Heart right ventricle (tissue), 16 donors: ENCODE data around the gene PTPRN2. TPM values are rescaled to one million over a fixed set of nuclear protein-coding genes. Genes with fewer than 3 reads are reported as not detected.
A peak's percentile ranks its signal among the peaks of the same experiment; 100 is the strongest.

ENCODE experiments used
- ATAC-seq, 8 donors: fragments of 200-7000 bp; cut with Tn5 transposase; one replicate each; pipeline ENCODE4 v1.9.1; 2020; ENCODE audit warnings: mild to moderate bottlenecking in 8 of 8, moderate library complexity in 8 of 8, moderate number of reproducible peaks in 1 of 8
- DNase-seq, 2 donors: peaks; one replicate each; pipeline ENCODE4 v3.0.0-alpha.2; 2020
- H3K27ac ChIP-seq, 10 donors: fragments of 200-600 bp; sonication (generic) in 2 of 10; one replicate each; pipeline versions ENCODE4 v1.5.0 to v1.8.0; 2020 to 2022; ENCODE audit warnings: mild to moderate bottlenecking in 3 of 10
- H3K27me3 ChIP-seq, 7 donors: fragments of 200-600 bp; one replicate each; pipeline ENCODE4 v1.8.0; 2021 to 2022; ENCODE audit warnings: mild to moderate bottlenecking in 2 of 7
- H3K36me3 ChIP-seq, 9 donors: fragments of 200-600 bp; sonication (generic) in 1 of 9; one replicate each; pipeline versions ENCODE4 v1.5.0 to v1.8.0; 2020 to 2022; ENCODE audit warnings: mild to moderate bottlenecking in 2 of 9
- H3K4me1 ChIP-seq, 9 donors: fragments of 200-600 bp; sonication (generic) in 1 of 9; one replicate each; pipeline versions ENCODE4 v1.5.0 to v1.8.0; 2020 to 2022; ENCODE audit warnings: mild to moderate bottlenecking in 4 of 9
- H3K4me3 ChIP-seq, 10 donors: fragments of 200-600 bp; sonication (generic) in 2 of 10; one replicate each; pipeline versions ENCODE4 v1.5.0 to v1.8.0; 2020 to 2022; ENCODE audit warnings: mild to moderate bottlenecking in 7 of 10, moderate library complexity in 2 of 10
- H3K9me3 ChIP-seq, 11 donors: fragments of 200-600 bp in 10 of 11; sonication (generic) in 2 of 11; one replicate each; pipeline versions ENCODE4 v1.5.0 to v1.8.0; 2013 to 2022; ENCODE audit warnings: mild to moderate bottlenecking in 2 of 11, control low read depth in 1 of 11, moderate library complexity in 1 of 11
- WGBS, 2 donors: extraction: QIAGEN DNeasy Blood & Tissue Kit; methylation state at CpG; one replicate each; pipeline ENCODE4 v1.1.7; 2013; ENCODE audit warnings: inconsistent platforms in 1 of 2; 5-methylcytosine and 5-hydroxymethylcytosine counted together
- intact Hi-C, 10 donors: fragments of 100-400 bp; cut with DNase I; formaldehyde crosslinking; loops; one replicate each; pipeline versions ENCODE4 v1.11.1 to v1.14.2; 2022
- polyA plus RNA-seq, 2 donors: library from polyadenylated mRNA; stranded (reverse); fragments of 200-250 nt; gene quantifications; one replicate each; pipeline ENCODE4 v1.2.3, GENCODE V29; 2013
- total RNA-seq, 10 donors: library from RNA; stranded (reverse); fragmentation: NEBNext Ultra II Directional in 3 of 10; extraction: Animal tissue kit (Norgen Biotek cat#: 25700) in 3 of 10; gene quantifications; one replicate each; pipeline versions ENCODE4 v1.2.1 to v1.2.4, GENCODE V29; 2021 to 2023
- TF ChIP-seq, protein P1 (sequence below), 9 donors: fragments of 200-600 bp; sonication (generic) in 2 of 9; IDR thresholded peaks; one replicate each; pipeline versions ENCODE4 v1.5.0 to v1.8.0; 2021 to 2022; ENCODE audit warnings: antibody characterized with exemption in 9 of 9, mild to moderate bottlenecking in 5 of 9, moderate library complexity in 1 of 9
- donor health status: Arrhythmogenic right ventricular cardiomyopathy.
- donor health status: ischemic (EF 13 %, LVEDD 7.1; RV severe dilation, severe dysfunction).
- donor health status: healthy with polysubstance abuse.
- donor health status: DM: no; HTN: yes; CAD: no.
- donor health status: DM: no; HTN: no; CAD: no.
- donor health status: ischemic (EF 25% LVEDD 6.9; RV normal size, moderate dysfunction).
- donor health status: ischemic (EF 25% LVEDD 5.7; RV mildly dilated, moderate dysfunction).
- donor health status: healthy.
- donor health status: DM: yes; HTN: yes; CAD: no.
- donor health status: Ischemic cardiomyopathy.
- donor health status: ischemic (EF 35%, LVEDD 5.7; RV mildly dilated, moderate dysfunction).
- donor health status: nonischemic (EF 11% LVEDD 7.7; RV severe dilation, severe dysfunction).
- donor health status: DM: yes; HTN: yes; CAD: no.
- donor health status: PGD.
- donor health status: ischemic (EF 29% LVEDD 5.4; RV normal size, mild dysfunction).
- donor health status: nonischemic (EF 23%, LVEDD 6.1; RV moderate dilation, normal function).

The PTPRN2 gene
- total and polyA plus RNA-seq, 12 donors, result 0.82 to 1.8 (median 1.3) TPM

DNA sequence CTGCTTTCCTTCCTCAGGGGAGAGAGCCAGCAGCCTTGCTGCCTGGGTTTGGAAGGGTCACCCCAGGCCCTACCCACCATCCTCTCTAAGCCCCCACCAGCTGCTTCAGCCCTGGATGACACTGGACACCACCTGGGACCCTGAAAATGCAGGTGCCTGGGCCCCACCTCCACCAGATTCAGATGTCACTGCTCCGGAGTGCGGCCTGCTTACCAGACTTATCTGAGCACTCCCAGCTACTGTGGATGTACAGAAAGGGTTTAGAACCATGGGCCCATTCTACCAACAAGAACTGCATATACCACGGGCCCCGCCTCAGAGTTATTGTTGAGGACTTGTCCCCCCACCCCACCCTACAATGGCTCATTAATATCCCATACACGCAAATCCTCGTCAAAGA is 172.3 kb downstream of the PTPRN2 start:
- peaks cover 0 to 10% (median 0%) of the 10 kb centered on the region in 7 donors for H3K27me3 ChIP-seq
- no peak overlapping the region for H3K4me3 ChIP-seq
- intact Hi-C loops, result no loop called here
- H3K36me3 ChIP-seq, result no peaks in the 10 kb centered on the region
- WGBS, 2 donors, result 96 to 99% methylated on average over 6 of the region's 6 CpGs
- peaks cover 0 to 4% (median 0%) of the 10 kb centered on the region in 11 donors for H3K9me3 ChIP-seq
- ATAC-seq (no peak), DNase-seq (no peak)
- TF ChIP-seq, protein P1, sequence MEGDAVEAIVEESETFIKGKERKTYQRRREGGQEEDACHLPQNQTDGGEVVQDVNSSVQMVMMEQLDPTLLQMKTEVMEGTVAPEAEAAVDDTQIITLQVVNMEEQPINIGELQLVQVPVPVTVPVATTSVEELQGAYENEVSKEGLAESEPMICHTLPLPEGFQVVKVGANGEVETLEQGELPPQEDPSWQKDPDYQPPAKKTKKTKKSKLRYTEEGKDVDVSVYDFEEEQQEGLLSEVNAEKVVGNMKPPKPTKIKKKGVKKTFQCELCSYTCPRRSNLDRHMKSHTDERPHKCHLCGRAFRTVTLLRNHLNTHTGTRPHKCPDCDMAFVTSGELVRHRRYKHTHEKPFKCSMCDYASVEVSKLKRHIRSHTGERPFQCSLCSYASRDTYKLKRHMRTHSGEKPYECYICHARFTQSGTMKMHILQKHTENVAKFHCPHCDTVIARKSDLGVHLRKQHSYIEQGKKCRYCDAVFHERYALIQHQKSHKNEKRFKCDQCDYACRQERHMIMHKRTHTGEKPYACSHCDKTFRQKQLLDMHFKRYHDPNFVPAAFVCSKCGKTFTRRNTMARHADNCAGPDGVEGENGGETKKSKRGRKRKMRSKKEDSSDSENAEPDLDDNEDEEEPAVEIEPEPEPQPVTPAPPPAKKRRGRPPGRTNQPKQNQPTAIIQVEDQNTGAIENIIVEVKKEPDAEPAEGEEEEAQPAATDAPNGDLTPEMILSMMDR (IDR thresholded peaks at IDR 0.05), result no peak
- H3K4me1 ChIP-seq, result no peaks in the 10 kb centered on the region
- H3K27ac ChIP-seq, result no peak overlapping the region

DNA sequence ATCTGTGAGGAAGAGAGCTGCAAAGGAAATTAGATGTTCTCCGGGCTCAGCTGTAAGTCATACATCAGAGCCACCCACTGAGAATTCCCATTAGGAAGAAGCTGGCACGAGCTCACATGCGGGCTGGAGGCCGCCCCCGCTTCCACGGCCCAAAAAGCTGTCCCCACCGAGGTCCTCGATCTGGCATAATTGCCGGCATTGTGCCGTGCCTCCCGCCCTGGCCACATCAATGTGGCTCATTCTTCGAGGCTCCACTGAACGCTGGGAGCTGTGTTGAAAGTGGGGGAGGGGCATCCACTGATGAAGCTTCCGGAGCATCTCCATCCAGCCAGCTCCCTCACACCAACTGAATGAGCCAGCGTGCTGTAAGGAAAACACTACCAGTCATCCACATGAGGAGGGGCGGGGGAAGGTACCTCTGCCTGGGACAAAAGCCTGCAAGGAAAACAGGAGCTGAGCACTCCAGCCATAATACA is 173.1 kb downstream of the PTPRN2 start:
- WGBS, 2 donors, result 61 to 65% methylated on average over 16 of the region's 16 CpGs
- intact Hi-C loops, result no loop called here
- DNase-seq, result no peak

DNA sequence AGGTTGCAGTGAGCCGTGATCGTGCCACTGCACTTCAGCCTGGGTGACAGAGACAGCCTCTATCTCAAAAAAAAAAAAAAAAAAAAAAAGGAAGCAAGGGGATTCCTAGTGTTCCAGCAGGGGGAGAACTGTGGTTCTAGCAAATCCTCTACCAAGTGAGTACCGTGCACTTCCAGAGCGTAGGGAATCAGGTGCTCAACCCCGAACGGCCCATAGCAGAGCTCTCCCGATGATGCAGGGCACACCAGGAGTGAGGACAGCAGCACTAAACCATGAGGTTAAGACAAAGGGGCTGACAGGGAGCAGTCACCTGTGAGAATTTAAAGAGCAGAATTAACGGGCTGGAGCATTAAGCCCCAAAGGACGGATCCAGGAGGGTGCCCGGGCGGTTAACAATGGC is 173.6 kb downstream of the PTPRN2 start:
- intact Hi-C loops, result no loop called here
- TF ChIP-seq, protein P1 (IDR thresholded peaks at IDR 0.05), result no peak
- ATAC-seq, result no peak
- Histone ChIP-seq H3K9me3 (peaks cover 0 to 4% (median 0%) of the 10 kb centered on the region in 11 donors), H3K36me3 (no peaks in the 10 kb centered on the region), H3K4me1 (no peaks in the 10 kb centered on the region), H3K4me3 (no peak overlapping the region), H3K27me3 (peaks cover 0 to 13% (median 11%) of the 10 kb centered on the region in 7 donors), H3K27ac (no peak overlapping the region)
- WGBS, 2 donors, result 67 to 68% methylated on average over 11 of the region's 11 CpGs
- no peak for DNase-seq

More for the DNA sequence above, 173.1 kb downstream of the PTPRN2 start:
- Histone ChIP-seq H3K36me3 (no peaks in the 10 kb centered on the region), H3K27me3 (peaks cover 0 to 13% (median 7%) of the 10 kb centered on the region in 7 donors), H3K4me1 (no peaks in the 10 kb centered on the region), H3K4me3 (no peak overlapping the region), H3K27ac (no peak overlapping the region), H3K9me3 (peaks cover 0 to 4% (median 0%) of the 10 kb centered on the region in 11 donors)
- TF ChIP-seq, protein P1 (IDR thresholded peaks at IDR 0.05), result no peak
- peak in 2 of 8 donors; percentile 27 to 48 for ATAC-seq

DNA sequence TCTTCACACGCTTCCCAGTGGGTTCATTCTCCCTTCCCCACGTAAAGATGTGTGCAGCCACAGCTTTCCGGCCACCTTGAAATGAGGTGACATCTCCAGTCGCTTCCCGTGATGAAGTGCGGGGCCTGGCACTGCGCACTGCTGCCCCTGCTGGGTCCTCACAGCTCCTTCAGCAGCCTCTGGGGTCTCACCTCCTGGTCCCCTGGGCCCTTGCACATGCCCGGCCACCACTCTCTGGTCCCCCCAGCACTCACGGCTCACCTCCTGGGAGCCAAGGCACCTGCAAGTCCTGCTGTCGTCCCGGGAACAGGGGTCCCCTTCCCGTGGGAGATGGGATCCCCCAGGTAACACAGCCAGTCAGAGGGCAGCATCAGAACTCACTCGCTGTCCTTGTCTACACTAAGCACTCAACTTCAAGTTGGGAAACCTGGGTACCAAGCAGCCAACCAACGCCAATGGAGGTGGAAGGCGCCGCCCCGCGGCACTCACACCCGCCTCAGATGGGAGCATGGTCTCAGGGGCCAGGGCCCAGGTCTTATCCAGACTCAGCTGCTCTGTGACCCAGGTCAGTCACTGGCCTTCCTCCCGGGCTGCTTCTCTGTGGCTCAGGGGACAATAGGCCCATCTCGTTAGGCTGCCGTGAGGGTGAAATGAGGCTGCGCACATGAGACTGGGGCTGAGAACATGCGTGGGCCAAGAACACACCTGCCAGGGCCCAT is 176.2 kb downstream of the PTPRN2 start:
- H3K4me1 ChIP-seq, result no peaks in the 10 kb centered on the region
- H3K27ac ChIP-seq, result no peak overlapping the region
- H3K9me3 ChIP-seq, result no peaks in the 10 kb centered on the region
- intact Hi-C loops, result no loop called here
- H3K4me3 ChIP-seq, result no peak overlapping the region
- 84 to 89% methylated on average over 24 of the region's 24 CpGs for WGBS, 2 donors
- ATAC-seq (no peak), DNase-seq (no peak)
- TF ChIP-seq, protein P1 (IDR thresholded peaks at IDR 0.05), result no peak
- H3K36me3 ChIP-seq, result no peaks in the 10 kb centered on the region
- peaks cover 0 to 20% (median 11%) of the 10 kb centered on the region in 7 donors for H3K27me3 ChIP-seq
